HFFc6 (cell line): ENCODE data around the gene NADK. TPM values are rescaled to one million over a fixed set of nuclear protein-coding genes. Genes with fewer than 3 reads are reported as not detected.

Experiments
- DNase-seq: peaks from one replicate; pipeline ENCODE4 v3.0.0-alpha.2; 2018
- H3K27ac Mint-ChIP-seq: 2 replicates; pipeline ENCODE4 v1.8.0; 2020; ENCODE audit warnings: mild to moderate bottlenecking, mixed read lengths
- H3K27me3 Mint-ChIP-seq: 2 replicates; pipeline ENCODE4 v1.8.0; 2021; ENCODE audit warnings: mild to moderate bottlenecking, moderate library complexity, mixed read lengths; ENCODE audit not compliant: insufficient read depth
- H3K36me3 Mint-ChIP-seq: 2 replicates; pipeline ENCODE4 v1.8.0; 2021; ENCODE audit warnings: low read depth, mixed read lengths
- H3K4me1 Mint-ChIP-seq: 2 replicates; pipeline ENCODE4 v1.8.0; 2020; ENCODE audit warnings: low read depth, mixed read lengths
- H3K4me3 Mint-ChIP-seq: 2 replicates; pipeline ENCODE4 v1.8.0; 2020; ENCODE audit warnings: mild to moderate bottlenecking, moderate library complexity, mixed read lengths
- H3K9me3 Mint-ChIP-seq: 2 replicates; pipeline ENCODE4 v1.8.0; 2020; ENCODE audit warnings: mild to moderate bottlenecking, mixed read lengths
- CTCF ChIP-seq: fragments of 200-600 bp; sonication (generic); IDR thresholded peaks from 2 replicates; pipeline ENCODE4 v1.5.0; 2021; ENCODE audit warnings: antibody characterized with exemption, mild to moderate bottlenecking
- total RNA-seq, 6 experiments: library from RNA; stranded (reverse); fragmentation: NEBNext Ultra II Directional; extraction: Animal tissue kit (Norgen Biotek cat#: 25700); gene quantifications; 2 replicates in 1 of 6; 3 replicates in 5 of 6; pipeline ENCODE4 v1.2.3, GENCODE V29; 2021

NADK gene
- total RNA-seq, 6 experiments from 2014 or later = 50.3 to 68.8 (median 54.8) TPM

DNA sequence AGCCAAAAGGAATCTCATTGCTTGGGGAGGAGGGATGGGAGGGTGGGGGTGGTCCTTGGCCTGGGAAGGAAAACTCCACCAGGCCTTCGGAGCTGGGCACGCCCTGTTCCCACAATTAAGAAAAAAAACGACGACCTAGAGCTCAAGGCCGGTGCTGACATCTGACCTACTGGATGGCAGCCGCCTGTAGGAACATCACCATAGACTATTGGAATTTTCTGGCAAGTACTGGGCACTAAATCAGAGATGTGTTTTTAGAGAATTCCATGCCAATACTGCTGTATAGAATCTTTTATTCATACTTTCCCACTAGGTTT is 729 bp downstream of the NADK start:
- TF ChIP-seq CTCF = no peak
- peak overlapping the region; percentile 77 for H3K27ac Mint-ChIP-seq
- peaks cover 50% of the 10 kb centered on the region for H3K4me1 Mint-ChIP-seq
- DNase-seq = no peak
- peak overlapping the region; percentile 87 for H3K4me3 Mint-ChIP-seq
- H3K36me3 Mint-ChIP-seq = peaks cover 6% of the 10 kb centered on the region; the same call in 1 of the 2 replicates
- no peaks in the 10 kb centered on the region for H3K9me3 Mint-ChIP-seq
- peaks cover 24% of the 10 kb centered on the region for H3K27me3 Mint-ChIP-seq

- Mint-ChIP-seq H3K27me3 (peaks cover 24% of the 10 kb centered on the region), H3K9me3 (no peaks in the 10 kb centered on the region), H3K27ac (peak overlapping the region; percentile 77), H3K4me1 (peaks cover 50% of the 10 kb centered on the region), H3K4me3 (peak overlapping the region; percentile 87), H3K36me3 (peaks cover 6% of the 10 kb centered on the region; the same call in 1 of the 2 replicates)
- TF ChIP-seq CTCF = no peak
- DNase-seq = no peak
These were observed 1.3 kb downstream of the NADK start for GRCh38 chr1:1776672-1777582.

DNA sequence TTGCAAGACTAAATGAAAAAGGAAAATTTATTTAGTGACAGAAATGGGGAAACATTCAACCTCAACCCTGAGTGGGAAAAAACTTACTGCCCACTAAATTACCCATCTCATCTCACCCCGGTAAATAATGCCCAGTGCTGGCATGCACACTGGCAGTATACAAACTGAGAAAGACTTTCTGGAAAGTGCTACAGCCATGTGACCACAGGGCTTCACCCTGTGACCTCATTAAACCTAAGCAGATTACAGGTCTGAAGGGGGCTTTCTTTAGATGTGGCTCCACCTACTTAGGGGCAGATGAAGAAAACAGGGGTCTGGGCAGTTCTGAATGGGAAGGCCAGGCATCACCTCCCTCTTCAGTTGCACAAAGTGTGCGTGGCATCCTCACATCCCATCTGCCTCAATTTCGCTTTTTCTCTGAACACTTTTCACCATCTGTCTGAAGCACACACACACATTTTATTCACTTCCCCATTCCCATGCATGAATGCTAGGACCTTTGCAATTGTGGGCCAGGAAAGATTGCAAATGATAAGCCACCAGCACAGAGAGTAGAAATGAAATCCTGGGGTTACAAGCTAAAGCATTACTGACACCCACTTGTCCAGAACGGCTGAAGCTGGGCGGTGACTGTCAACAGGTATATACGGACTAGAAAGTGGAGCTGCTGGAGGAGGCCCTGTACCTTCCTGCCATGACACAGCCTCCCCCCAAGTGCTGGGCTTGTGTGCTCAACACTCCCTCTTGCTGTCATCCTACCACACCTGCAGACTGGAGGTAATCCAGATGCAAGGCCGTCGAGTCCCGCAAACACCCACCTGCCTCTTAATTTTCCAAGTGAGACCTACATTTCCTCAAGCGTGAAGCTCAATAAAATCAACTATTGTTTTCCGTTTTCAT is 2.7 kb downstream of the NADK start:
- Mint-ChIP-seq H3K36me3 (peaks cover 15% of the 10 kb centered on the region), H3K9me3 (peaks cover 7% of the 10 kb centered on the region), H3K27ac (peak overlapping the region; percentile 18), H3K4me3 (peak overlapping the region; percentile 46; the same call in 1 of the 2 replicates), H3K27me3 (peaks cover 16% of the 10 kb centered on the region), H3K4me1 (peaks cover 38% of the 10 kb centered on the region)
- no peak for TF ChIP-seq CTCF
- no peak for DNase-seq

- Mint-ChIP-seq H3K4me1 (peaks cover 23% of the 10 kb centered on the region), H3K36me3 (peaks cover 22% of the 10 kb centered on the region), H3K4me3 (no peak overlapping the region), H3K9me3 (peaks cover 12% of the 10 kb centered on the region), H3K27ac (no peak overlapping the region), H3K27me3 (peaks cover 6% of the 10 kb centered on the region; the same call in 1 of the 2 replicates)
- DNase-seq = no peak
- TF ChIP-seq CTCF = no peak
These were observed 4.4 kb downstream of the NADK start for GRCh38 chr1:1773874-1774273.

DNA sequence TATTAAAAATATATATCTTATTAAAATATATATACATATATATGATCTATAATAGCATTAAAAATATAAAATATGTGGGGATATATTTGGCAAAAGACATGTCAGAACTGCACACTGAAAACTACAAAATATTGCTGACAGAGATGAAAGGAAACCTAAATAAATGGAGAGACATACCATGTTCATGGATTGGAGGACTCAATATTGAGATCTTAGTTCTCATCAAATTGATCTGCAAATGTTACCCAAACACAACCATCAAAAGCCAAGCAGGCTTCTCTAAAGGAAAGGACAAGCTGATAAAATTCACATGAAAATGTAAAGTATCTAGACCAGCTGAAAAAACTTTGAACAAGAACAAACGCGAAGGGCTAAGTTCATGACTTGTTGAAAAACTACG is 7.2 kb downstream of the NADK start:
- Mint-ChIP-seq H3K27ac (no peak overlapping the region), H3K36me3 (peaks cover 27% of the 10 kb centered on the region), H3K9me3 (peaks cover 12% of the 10 kb centered on the region), H3K4me3 (no peak overlapping the region), H3K27me3 (peaks cover 2% of the 10 kb centered on the region), H3K4me1 (peaks cover 11% of the 10 kb centered on the region)
- no peak for TF ChIP-seq CTCF
- no peak for DNase-seq
